Suppressor macrophage treated with lipopolysaccharide for 1 hour (primary cell): Measurements from ENCODE around the gene EGF.
"Not testable (repeated sequence)": the region's sequence is repeated elsewhere in the genome, so short reads cannot be mapped to it uniquely, and the experiment has no call there.

Experiments used
- DNase-seq, 3 donors: peaks; one replicate each; pipeline ENCODE4 v3.0.0-alpha.2; 2020 to 2022

EGF gene

DNA sequence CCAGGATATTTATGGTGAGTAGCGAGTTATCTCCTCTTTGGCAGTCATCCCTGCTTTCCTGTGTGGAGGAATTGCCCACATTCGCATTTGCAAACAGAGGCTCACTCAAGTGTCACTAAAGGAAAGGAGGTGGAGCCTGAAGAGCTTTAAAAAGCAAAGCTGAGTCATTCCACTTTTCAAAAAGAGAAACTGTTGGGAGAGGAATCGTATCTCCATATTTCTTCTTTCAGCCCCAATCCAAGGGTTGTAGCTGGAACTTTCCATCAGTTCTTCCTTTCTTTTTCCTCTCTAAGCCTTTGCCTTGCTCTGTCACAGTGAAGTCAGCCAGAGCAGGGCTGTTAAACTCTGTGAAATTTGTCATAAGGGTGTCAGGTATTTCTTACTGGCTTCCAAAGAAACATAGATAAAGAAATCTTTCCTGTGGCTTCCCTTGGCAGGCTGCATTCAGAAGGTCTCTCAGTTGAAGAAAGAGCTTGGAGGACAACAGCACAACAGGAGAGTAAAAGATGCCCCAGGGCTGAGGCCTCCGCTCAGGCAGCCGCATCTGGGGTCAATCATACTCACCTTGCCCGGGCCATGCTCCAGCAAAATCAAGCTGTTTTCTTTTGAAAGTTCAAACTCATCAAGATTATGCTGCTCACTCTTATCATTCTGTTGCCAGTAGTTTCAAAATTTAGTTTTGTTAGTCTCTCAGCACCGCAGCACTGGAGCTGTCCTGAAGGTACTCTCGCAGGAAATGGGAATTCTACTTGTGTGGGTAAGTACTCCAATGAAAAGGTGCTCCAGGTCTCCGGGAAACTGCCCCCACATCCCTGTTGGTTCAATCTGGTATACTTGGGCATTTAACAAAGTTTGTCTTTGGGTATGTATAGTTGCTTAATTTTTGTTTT lies at the start of gene EGF:
TSS of gene EGF (plus strand) at position 178 of the 890 bp plus-strand sequence. CDS start at position 631, 453 bp downstream.
- DNase-seq = peak; percentile 34 to 53 (median 45)

DNA sequence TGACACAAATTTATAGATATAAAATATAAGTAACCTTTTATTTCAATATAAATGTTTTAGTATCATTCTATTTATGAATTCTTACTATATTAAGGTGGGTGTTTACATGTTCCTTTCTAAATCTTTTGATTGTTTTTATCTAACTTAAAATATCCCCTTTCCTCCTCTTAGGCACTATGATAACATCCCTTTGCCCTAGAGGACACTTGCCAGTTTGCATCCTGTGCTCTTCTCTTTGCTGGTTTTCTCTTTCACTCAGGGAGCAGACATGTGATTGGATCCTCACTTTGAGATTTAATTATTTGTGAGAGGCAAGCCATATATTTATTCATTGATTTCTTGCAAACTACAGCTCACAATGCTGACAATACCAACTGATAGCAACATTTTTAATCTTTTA lies 48.5 kb upstream of the EGF start:
- no peak for DNase-seq

DNA sequence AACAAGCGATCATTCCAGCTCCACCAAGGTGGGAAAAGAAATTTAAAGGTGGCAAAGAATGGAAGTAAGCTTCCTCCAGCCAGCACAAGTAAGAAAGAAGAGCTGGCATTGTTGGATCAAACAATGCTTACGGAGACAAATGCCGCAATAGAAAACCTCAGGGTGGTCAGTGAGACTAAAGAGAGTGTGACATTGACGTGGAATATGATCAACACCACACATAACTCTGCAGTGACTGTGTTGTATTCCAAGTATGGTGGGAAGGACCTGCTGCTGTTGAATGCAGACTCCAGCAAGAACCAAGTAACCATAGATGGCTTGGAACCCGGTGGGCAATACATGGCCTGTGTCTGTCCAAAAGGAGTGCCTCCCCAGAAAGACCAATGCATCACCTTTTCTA lies 42.6 kb upstream of the EGF start:
- no peak for DNase-seq

DNA sequence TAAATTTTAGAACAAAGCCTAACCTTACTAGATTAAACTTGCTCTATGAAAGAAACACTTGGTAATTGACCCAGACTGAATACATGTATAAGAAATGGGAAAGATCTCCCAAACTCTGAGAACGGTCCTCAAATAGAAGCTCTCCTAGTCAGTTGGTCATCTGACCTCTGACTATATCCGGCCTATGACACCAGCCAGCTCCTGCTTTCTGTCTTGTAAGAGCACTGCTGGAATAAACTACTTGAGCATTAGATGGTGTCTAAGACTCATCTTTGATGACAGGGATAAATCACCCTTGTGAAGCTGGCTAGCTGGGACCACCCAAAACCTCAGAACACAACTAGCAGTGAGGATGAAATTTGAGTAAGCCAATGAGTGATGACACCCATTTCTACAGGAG lies 40.6 kb upstream of the EGF start:
- no peak for DNase-seq

DNA sequence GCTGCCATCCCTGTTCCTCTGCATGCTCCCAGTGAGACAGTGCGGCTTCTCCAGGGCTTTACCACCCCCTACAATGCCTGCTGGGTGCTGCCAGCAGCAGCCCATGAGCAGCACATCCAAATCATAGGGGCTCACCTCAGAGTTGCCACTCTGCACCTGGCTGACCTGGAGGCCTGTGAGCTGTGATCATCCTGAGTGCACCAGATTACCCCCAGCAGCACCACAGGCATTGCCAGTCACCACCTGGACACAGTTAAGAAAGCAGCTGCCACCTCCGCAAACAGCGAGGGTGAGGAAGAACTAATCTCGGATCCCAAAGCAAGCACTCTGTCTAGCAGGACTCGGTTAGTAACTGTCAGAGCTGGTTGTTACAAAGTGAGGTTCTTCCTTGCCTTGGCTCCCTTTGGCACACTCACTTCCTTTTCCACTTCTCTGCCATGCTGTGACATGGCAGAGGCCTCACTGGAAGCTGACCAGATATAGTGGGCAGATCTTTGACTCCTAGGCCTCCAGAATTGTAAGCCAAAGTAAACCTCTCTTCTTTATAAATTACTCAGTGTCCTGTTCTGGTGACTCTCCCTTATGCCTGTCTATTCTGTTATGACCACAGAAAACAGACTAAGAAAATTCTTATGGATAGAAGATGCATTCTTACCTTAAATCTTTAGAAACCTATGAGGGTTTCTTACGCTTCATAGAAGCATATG lies 39.6 kb upstream of the EGF start:
- DNase-seq = no peak

DNA sequence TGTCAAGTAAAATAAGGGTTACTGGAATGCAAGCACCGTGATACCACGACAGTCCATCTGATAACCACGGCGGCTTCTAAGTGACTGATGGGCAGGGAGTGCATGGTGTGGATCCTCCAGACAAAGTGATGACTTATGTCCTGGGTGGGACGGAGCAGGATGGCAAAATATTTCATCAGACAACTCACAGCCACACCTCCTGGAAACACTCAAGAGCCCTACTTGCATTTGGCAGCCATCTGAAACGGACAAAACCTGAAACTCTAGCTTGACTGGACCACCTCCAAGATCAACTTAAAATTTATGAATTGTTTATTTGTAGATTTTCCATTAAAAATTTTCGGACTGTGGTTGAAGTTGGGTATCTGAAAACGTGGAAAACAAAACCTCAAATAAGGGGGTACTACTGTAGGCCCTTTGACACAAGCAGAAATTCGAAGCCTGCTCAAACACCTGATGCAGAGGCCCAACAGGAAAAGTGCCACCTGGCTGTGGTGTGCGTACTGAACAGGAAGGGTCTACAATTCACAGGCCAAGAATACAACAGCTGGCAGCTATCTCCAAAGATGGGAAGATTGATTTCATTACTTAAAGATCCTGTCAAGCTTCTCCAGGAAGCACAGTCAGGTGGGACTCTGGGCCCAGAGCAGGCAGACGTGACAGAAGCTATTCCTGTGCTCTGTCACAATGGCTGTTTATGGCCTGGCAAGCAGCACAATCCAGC lies 38.7 kb upstream of the EGF start:
- no peak for DNase-seq

DNA sequence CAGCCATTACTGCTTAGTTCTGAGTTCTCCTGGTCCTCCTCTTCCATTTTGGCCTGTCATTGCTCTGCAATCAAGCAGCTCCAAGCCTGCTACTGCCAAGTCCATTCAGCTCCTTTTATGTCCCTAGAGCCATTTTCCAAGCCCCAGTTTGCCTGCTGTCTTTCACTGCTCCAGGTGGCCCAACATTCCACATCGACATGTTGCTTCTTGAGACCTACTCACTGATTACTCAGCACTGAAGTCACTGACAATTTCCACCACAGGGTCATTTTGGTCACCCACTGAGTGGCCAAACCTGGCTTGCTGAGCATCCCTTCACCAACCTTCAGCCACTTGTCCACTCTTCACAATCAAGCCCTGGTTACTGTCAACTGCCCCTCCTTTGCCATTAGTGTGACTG lies 37.6 kb upstream of the EGF start:
- DNase-seq = no peak

DNA sequence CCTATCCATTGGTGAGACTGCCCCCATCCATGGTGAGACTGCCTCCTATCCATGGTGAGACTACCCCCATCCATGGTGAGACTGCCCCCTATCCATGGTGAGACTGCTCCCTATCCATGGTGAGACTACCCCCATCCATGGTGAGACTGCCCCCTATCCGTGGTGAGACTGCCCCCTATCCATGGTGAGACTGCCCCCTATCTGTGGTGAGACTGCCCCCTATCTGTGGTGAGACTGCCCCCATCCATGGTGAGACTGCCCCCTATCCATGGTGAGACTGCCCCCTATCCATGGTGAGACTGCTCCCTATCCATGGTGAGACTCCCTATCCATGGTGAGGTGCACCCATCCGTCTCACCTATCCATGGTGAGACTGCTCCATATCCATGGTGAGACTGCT lies 37.1 kb upstream of the EGF start:
- not testable (repeated sequence) for DNase-seq

DNA sequence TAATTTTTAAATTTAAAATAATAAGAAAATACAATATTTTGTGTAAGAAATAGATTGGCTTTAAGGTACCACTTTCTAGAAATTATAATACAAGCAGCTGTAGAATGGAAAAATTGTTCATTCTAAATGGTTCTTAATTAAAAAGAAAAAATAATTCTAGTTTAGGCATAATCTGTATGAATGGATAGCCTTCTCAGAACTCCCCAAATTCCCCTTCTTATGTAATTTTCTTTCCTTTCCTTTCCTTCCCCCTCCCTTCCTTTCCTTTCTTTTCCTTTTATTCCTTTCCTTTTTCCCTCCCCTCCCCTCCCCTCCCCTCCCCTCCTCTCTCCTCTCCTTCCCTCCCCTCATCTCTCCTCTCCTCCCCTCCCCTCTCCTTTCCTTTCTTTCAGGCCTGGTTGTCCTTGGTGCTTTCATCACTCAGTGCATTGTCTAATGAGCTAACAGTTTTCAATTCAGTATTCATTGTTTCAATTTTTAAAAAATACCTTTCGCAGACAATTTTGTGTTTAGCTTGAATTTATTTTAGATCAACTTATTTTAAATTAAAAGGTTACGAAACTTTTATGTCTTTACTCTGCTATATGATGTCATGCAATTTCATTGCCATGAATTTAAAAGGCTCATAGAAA lies 35.9 kb upstream of the EGF start:
- DNase-seq = no peak

DNA sequence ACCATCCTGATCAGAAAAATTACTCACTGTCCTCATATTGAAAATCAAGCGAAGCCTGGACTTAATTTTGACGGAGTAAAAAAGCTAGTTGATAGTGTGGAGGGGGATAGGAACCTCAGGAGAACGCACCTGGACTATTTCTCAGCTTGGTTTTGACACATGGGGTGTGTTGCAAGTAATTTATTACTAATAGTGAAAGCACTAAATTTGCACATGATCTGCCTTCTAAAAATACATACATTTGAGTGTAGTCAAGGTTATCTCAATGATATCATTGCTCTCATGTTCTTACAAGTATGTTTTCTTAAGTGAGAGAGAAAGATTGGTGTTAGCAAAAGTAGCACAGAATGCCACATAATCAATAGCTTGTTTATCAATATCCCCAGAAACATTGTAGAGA lies 35.3 kb upstream of the EGF start:
- DNase-seq = no peak

DNA sequence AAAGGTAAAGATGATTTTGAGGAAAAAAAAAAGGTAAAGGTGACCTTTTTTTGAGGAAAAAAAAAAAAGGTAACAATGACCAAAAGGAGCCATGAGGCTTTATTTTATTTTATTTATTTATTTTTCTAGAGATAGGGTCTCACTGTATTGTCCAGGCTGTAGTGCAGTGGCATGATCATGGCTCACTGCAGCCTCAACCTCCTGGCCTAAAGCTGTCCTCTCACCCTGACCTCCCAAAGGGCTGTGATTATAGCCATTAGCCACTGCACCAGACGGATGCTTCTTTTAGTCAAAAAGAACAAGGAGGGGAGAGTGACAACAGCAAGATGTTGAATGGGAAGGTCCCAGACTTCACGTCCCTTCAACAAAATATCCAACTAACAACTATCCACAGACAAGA lies 34.3 kb upstream of the EGF start:
- no peak for DNase-seq

DNA sequence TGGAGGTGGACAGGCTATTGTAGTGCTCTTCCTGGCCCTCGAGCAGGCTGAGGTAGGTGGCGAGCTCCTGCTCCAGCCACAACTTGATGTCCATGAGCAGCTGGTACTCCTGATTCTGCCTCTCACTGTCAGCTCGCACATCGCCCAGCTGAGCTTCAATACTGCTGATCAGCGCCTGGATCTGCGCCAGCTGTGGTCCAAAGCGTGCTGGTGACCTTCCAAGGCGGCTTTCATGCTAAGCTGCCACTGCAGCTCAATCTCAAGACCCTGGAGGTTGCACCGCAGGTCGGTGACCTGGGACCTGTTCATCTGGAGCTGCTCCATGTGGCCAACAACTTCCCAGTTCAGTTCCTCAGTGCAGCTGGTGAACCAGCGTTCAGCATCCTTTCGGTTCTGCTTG lies 33.6 kb upstream of the EGF start:
- DNase-seq = no peak

DNA sequence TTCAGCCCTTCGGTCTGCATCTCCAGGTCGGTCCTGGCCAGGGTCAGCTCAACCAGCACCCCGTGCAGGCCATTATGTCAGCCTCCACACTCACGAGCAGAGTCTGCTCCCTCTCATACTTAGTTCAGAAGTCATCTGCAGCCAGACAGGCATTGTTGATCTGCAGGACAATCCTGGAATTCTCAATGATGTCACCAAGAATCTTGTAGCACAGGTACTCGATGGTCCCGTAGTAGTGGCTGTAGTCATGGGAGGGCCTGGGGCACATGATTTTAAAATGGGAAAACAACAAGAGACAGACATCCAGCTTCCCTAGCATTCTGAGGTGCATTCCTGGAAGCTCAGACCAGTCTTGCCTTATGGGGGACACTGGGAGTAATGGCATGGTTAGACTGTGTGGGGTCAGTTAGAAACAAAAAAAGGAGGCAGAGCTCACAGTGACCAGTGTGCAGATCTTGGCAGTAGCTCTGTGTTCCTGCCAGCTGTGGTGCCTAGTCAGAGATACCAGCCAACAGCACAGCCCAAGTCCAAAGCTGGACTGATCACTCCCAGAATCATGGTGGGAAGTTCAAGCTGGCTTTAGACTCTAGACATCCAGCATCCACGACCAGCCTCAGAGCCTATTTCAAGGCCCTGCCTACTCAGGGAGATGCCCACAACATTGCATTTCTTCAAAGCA lies 32.9 kb upstream of the EGF start:
- DNase-seq = peak in 1 of 3 donors; percentile 5

DNA sequence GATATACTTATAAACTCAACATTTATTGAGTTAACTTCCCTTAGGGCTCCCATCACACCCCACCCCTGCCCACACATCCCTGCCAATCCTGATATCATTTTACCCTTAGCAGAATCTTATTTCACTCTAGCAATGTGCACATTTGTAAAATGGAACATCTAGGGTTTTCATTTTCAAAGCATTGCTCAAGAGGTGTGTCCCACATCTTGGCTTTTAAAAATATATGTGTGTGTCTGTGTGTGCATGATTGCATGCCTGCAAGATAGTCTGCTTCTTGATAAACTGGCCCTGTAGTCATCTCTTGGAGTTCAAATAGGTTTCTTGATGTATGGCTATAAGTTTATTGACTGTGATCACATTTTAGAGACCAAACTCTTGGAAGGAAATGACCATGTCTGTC lies 26.4 kb upstream of the EGF start:
- no peak for DNase-seq

DNA sequence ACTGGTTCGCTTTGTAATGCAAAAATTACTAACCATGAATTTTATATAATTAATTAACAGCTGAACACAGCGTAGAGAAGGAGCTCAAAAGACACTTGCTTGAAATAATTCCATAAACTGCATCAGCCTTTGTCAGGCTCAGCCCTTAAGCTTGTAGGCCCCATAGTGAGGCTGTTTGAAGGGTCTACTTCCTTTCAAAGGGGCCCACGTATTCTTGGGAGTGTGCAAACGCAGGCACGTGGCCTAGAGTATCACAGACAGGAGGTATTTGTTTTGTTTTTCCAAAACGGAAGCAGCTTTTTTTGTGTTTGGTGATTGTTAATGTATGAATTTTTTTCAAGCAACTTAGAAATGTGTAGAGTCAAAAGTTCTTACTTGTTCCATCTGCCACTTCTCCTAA lies 25.6 kb upstream of the EGF start:
- no peak for DNase-seq

DNA sequence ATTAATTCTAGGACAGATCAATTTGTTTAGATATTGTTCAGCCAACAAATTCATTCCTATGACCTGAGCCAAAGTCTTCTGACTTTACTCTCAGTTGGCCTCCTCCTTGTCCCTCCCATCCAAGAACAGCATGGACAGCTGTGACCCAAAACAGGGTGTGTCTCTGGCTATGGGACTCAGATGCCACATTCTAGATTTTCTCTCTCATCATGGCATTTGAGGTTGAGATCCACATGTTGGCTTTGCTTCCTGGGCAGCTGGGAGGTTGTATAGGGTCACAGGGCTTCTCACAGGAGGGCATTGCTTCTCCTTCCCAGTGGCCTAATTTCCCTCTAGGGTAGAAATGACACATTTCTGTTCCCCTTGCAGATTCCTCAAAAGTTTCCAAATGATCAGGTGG lies 22.6 kb upstream of the EGF start:
- DNase-seq = no peak

DNA sequence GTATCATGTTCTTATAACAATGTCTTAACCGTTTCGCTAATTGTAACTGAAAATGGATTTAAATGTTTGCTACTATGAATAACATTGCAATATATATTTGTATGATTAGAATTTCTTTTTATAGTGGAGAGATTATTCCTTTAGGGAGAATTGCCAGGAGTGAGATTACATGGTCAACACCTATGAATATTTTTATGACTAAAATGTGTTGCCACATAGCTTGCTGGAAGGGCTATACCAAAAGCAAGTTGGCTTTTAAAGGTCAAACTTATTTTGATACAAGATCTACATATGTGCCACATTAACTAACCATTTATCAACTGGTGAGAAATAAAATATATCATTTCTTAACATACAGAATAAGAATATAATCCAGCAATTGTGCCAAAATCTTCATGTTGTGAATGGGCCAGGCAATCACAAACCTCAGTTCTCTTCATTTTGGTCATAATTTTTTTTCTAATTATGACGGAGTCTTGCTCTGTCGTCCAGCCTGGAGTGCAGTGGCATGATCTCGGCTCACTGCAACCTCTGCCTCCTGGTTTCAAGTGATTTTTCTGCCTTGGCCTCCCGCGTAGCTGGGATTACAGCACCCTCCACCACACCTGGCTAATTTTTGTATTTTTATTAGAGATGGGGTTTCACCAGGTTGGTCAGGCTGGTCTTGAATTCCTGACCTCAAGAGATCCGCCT lies 10.0 kb upstream of the EGF start:
- no peak for DNase-seq

DNA sequence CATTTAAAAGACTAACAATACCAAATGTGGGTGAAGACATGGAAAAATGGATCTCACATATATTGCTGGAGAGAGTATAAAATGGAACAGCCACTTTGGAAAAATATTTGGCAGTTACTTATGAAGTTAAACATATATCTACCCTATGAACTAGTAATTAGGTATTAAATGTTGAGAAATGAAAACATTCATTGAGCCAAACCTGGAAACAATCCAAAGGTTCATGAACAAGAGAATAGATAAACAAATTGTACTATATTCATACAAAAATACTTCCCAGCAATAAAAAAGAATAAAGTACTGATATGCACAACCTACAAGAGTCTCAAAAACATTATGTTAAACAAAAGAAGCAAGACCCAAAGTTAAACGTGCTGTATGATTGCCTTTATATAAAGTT lies 4.0 kb upstream of the EGF start:
- no peak for DNase-seq

DNA sequence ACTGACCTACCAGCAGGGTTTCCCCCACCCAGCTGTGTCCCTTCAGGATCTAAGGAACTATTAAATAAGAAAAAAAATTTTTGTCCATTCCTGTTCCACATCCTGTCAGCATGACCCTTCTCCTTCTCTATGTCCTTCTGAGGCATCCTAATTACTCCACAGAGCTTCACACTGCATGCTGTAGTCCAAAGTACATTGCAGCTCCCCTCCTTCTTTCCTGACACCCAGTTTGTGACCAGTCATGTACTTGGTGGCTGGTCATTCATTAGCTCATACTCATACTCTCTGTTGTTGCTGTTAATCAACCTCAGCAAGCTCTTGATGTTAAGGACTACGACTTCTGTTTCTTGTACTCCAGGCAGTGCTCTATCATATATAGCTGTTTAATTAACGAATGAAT lies 2.4 kb upstream of the EGF start:
- no peak for DNase-seq

DNA sequence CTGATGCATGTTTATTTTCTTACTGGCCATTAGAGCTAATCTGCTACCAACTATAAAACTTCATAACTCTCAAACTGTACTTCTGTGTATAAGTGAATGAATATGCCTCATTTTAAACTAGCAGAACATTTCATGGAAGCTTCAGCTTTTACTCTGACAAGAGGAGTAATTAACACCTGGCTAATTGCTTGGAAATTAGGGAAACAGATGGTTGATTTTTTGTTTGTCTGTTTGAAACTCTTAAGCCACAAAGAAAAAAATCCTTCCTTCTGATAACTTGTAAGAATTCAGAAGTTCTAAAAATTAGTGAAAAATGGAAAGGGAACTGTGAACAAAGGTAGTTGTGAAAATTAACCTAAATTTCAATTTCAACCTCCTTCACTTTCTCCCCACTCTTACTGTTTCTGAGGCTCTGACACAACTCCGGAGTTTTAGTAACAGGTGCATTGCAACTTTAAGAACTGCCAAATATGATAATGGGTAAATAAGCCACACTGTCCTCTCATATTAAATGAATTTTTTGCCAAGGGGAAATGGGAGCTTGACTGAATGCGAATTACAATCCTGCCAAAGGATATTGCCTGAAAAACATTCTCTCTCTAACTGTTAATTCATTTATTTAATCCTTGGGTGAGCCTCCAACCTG lies 1.0 kb downstream of the EGF start:
- DNase-seq = no peak

DNA sequence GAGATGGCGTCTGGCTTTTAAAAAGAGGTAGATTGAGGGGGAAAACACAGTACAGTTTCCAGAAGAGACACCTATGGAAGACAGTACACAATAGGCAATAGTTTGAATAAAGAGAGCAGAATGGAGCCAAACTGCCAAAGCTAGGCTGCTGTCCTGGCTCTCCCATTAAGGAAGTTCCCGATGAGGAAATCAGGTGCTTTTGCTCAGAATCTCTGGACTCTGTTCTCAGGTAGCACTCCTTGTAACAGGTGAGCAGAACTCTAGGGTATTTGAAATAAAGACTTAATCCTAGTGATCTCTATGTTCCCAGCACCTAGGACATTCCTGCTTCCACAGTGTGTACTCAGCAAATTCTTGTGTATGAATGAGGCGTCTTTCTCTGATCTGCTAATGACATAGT lies 1.6 kb downstream of the EGF start:
- no peak for DNase-seq
